ENCODE measurements around the gene IL4.
"Not testable (repeated sequence)": the region's sequence is repeated elsewhere in the genome, so short reads cannot be mapped to it uniquely, and the experiment has no call there.

Gene IL4

DNA sequence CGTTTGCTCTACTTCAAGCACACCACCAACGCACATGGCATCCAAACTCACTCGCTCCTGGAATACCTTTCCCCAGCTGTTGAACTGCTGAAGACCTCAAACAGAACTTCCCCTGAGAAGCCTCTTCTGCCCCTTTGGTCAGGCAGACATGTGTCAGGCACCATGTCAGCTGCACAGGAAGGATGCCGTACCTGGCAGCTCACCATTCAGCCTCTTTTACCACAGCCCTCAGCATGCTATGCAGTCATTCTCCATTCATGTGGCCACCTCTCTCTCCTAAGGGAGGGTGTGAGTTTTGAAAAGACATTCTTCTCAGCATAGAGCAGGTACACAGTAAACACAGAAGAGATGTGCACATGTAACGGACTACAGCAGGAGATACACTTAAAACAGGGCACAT is 14.2 kb downstream of the IL4 start:
- intact Hi-C loops (cut with micrococcal nuclease): no loop called here
- Mint-ChIP-seq H3K36me3 (ENCODE audit: low read depth) (no peaks in the 10 kb centered on the region), H3K9me3 (no peaks in the 10 kb centered on the region), H3K27me3 (no peaks in the 10 kb centered on the region), H3K4me1 (ENCODE audit: low read depth) (peaks cover 18% of the 10 kb centered on the region), H3K4me3 (no peak overlapping the region), H3K27ac (no peak overlapping the region)

DNA sequence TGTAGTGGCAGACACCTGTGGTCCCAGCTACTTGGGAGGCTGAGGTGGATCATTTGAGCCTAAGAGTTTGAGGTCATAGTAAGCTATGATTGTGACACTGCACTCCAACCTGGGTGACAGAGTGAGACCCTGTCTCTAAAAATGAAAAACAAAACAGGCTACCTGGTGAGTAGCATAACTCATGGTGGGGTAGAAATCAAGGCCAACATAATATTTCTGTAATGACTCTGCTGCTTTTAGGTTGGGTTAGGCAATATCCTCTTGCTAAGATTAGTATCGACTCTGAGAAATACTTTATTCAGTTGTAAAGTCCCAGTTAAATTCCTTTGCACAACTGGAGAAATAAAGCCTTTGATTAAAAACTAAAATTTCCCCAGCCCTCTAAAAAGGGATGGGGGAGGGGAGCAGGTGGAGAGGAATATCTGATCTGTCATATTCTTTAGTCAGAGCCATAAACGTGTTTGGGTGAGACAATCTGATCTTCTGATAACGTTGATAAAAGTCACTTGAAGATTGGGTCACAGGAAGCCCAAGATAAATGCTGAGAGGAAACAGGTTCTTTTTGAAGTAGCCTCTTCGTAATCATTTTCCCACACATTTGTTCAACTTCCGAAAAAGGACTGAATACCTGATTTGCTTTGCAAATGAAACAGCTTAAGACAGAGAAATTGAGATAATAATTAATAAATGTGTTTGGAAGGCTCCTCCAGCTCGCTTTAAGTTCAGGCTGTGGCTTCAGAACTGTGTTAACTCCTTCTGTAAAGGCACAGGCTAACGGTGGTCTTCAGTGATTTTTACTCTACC is 14.9 kb downstream of the IL4 start:
- Mint-ChIP-seq H3K36me3 (ENCODE audit: low read depth) (no peaks in the 10 kb centered on the region), H3K4me3 (no peak overlapping the region), H3K27ac (no peak overlapping the region), H3K4me1 (ENCODE audit: low read depth) (peaks cover 18% of the 10 kb centered on the region), H3K27me3 (no peaks in the 10 kb centered on the region), H3K9me3 (no peaks in the 10 kb centered on the region)
- intact Hi-C loops (cut with micrococcal nuclease): no loop called here

DNA sequence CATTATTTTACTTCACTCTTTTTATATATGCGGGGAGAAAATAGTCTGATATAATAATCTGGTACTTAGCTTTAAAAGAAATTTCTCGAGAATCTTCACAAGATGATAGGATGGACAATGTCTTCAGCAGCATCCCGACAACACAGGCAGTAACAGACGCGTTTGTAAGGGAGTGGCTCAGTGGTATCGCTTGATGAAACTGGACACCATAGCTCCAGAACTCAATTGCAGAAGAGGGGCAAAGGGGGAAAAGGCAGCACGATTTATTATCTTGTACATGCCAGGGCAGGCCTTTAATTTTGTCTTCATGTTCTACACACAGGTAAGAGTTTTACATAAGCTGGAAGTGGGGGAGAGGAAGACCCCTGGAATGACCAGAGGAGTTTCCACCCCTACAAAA is 15.7 kb downstream of the IL4 start:
- H3K27me3 Mint-ChIP-seq: no peaks in the 10 kb centered on the region
- no peak overlapping the region for H3K27ac Mint-ChIP-seq
- H3K4me1 Mint-ChIP-seq (ENCODE audit: low read depth): peaks cover 18% of the 10 kb centered on the region
- H3K4me3 Mint-ChIP-seq: no peak overlapping the region
- intact Hi-C loops (cut with micrococcal nuclease): no loop called here
- H3K9me3 Mint-ChIP-seq: no peaks in the 10 kb centered on the region
- H3K36me3 Mint-ChIP-seq (ENCODE audit: low read depth): no peaks in the 10 kb centered on the region

DNA sequence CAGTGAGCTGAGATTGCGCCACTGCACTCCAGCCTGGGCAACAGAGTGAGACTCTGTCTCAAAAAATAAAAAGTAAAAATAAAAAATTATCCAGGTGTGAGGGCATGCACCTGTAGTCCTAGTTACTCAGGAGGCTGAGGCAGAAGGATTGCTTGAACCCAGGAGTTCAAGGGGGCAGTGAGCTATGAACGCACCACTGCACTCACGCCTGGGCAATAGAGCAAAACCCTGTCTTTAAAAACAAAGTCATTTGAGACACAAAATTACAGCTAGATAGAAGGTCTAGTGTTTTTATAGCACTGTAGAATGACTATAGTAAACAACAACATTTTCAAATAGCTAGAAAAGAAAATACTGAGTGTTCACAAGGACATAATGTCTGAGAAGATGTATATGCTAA is 16.4 kb downstream of the IL4 start:
- intact Hi-C loops (cut with micrococcal nuclease): no loop called here
- H3K4me1 Mint-ChIP-seq (ENCODE audit: low read depth): peaks cover 18% of the 10 kb centered on the region
- H3K27ac Mint-ChIP-seq: no peak overlapping the region
- H3K4me3 Mint-ChIP-seq: no peak overlapping the region
- no peaks in the 10 kb centered on the region for H3K36me3 Mint-ChIP-seq (ENCODE audit: low read depth)
- no peaks in the 10 kb centered on the region for H3K27me3 Mint-ChIP-seq
- H3K9me3 Mint-ChIP-seq: no peaks in the 10 kb centered on the region

DNA sequence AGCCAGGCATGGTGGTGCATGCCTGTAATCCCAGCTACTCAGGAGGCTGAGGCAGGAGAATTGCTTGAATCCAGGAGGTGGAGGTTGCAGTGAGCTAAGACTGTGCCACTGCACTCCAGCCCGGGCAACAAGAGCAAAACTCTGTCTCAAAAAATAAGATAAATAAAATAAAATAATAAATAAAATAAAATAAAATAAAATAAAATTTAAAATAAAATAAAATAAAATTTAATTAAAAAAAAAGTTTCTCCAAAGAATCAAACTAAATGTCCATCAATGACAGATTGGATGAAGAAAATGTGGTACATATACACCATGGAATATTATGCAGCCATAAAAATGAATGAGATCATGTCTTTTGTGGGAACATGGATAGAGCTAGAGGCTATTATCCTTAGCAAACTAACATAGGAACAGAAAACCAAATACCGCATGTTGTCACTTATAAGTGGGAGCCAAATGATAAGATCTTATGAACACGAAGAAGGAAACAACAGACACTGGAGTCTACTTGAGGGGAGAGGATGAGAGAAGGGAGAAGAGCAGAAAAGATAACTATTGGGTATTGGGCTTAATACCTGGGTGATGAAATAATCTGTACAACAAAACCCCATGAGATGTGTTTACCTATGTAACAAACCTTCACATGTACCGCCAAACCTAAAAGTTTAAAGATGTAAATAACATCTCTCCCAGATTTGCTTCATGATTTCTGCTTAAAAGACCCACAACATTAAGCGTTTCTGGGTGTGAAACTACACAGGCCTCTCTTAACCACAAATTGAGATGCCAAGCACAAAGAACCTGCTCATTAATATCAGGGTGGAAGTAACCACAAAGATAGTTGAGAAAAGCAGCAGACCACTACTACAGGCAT is 18.2 kb downstream of the IL4 start:
- H3K36me3 Mint-ChIP-seq (ENCODE audit: low read depth); H3K27me3 Mint-ChIP-seq; H3K9me3 Mint-ChIP-seq; H3K27ac Mint-ChIP-seq; intact Hi-C loops (cut with micrococcal nuclease); H3K4me3 Mint-ChIP-seq: not testable (repeated sequence)
- peaks cover 18% of the 10 kb centered on the region for H3K4me1 Mint-ChIP-seq (ENCODE audit: low read depth)

DNA sequence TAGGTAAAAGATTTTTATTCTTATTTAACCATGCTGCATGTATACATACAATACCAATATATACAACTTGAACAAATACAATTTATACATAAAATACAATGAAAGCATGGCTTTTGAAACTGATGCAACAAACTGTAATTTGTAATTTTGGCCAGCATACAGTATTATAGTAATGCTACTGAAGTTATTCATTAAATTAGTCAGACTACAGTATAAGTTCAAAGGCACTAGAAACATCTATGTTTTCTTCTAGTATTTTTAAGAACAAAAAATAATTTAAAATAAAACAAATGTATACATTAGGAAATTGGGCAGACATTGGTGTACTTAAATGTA is 18.8 kb downstream of the IL4 start:
- intact Hi-C loops (cut with micrococcal nuclease): no loop called here
- Mint-ChIP-seq H3K4me3 (no peak overlapping the region), H3K27ac (no peak overlapping the region), H3K36me3 (ENCODE audit: low read depth) (no peaks in the 10 kb centered on the region), H3K9me3 (no peaks in the 10 kb centered on the region), H3K4me1 (ENCODE audit: low read depth) (peaks cover 18% of the 10 kb centered on the region), H3K27me3 (no peaks in the 10 kb centered on the region)

DNA sequence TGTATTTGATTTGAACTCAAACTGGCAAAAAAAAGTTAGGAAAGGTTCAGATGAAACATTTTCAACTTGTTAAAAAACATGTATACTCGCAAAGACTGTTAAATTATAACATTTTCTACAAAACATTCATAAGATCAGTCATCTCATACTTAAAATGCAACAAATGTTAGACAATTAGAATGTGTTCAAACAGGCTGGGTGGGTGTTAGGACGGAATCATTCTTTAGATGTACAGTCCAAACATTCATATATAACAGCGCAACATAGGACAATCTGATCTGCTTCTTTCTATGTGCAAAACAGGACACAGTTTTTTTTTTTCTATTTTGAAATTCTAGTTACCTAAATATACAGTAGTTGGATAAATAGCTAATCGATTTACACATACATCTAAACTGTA is 22.2 kb downstream of the IL4 start:
- H3K4me3 Mint-ChIP-seq: no peak overlapping the region
- intact Hi-C loops (cut with micrococcal nuclease): no loop called here
- no peaks in the 10 kb centered on the region for H3K36me3 Mint-ChIP-seq (ENCODE audit: low read depth)
- H3K4me1 Mint-ChIP-seq (ENCODE audit: low read depth): no peaks in the 10 kb centered on the region
- no peaks in the 10 kb centered on the region for H3K27me3 Mint-ChIP-seq
- no peaks in the 10 kb centered on the region for H3K9me3 Mint-ChIP-seq
- H3K27ac Mint-ChIP-seq: no peak overlapping the region

DNA sequence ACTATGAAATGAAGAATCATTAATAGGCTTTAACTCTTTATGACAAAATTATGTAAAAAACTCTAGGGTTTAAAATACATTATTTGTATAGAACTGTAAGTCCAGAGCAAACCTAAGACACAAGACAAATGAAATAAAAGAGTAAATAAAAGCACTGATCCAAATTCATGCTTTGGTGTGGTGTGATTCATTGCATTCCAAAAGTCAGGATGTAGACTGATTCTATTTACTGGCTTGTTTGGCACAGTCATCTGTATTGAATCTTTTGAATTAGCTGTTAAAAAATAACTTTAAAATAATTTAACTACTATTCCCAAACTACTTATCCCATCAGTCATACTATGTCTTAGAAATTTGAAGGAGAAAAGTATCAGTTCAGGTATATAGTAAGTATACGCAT is 31.1 kb downstream of the IL4 start:
- H3K27ac Mint-ChIP-seq: no peak overlapping the region
- H3K4me1 Mint-ChIP-seq (ENCODE audit: low read depth): peaks cover 6% of the 10 kb centered on the region
- H3K36me3 Mint-ChIP-seq (ENCODE audit: low read depth): no peaks in the 10 kb centered on the region
- H3K9me3 Mint-ChIP-seq: no peaks in the 10 kb centered on the region
- intact Hi-C loops (cut with micrococcal nuclease): no loop called here
- H3K4me3 Mint-ChIP-seq: no peak overlapping the region
- H3K27me3 Mint-ChIP-seq: no peaks in the 10 kb centered on the region

DNA sequence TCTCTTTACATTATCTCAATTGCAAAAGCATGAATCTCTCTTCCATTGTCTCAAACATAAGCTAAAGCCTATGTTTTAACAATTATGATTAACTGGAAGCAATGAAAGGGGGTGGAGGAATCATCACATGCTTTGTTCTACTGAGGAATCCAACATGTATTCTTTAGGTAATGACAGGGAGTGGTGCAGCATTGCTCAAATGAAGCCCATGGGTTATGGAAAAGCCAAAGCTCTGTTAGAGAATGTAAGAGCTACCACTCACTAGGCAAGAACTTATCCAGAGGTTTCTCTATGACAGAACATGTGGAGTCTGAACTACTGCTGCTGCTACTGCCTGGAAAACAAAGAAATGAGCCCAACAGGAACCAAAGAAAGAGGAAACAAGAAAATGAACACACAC is 34.9 kb downstream of the IL4 start:
- Mint-ChIP-seq H3K36me3 (ENCODE audit: low read depth) (no peaks in the 10 kb centered on the region), H3K4me3 (no peak overlapping the region), H3K9me3 (no peaks in the 10 kb centered on the region), H3K27me3 (no peaks in the 10 kb centered on the region), H3K4me1 (ENCODE audit: low read depth) (peaks cover 6% of the 10 kb centered on the region), H3K27ac (peak overlapping the region; percentile 46)
- intact Hi-C loops (cut with micrococcal nuclease): no loop called here

GRCh38 chr5:132714456-132715307 is 40.9 kb downstream of the IL4 start:
- H3K27me3 Mint-ChIP-seq: no peaks in the 10 kb centered on the region
- H3K9me3 Mint-ChIP-seq: no peaks in the 10 kb centered on the region
- no peak overlapping the region for H3K27ac Mint-ChIP-seq
- H3K36me3 Mint-ChIP-seq (ENCODE audit: low read depth): no peaks in the 10 kb centered on the region
- no peaks in the 10 kb centered on the region for H3K4me1 Mint-ChIP-seq (ENCODE audit: low read depth)
- intact Hi-C loops (cut with micrococcal nuclease): loop anchor here (5.0 to 10.0 kb wide), 2 partner anchors 190 to 327 kb away; no protein-coding TSS in a partner anchor
- H3K4me3 Mint-ChIP-seq: no peak overlapping the region

GRCh38 chr5:132718544-132719312 is 44.9 kb downstream of the IL4 start:
- H3K27me3 Mint-ChIP-seq: no peaks in the 10 kb centered on the region
- H3K4me3 Mint-ChIP-seq: no peak overlapping the region
- H3K27ac Mint-ChIP-seq: no peak overlapping the region
- no peaks in the 10 kb centered on the region for H3K36me3 Mint-ChIP-seq (ENCODE audit: low read depth)
- no peaks in the 10 kb centered on the region for H3K9me3 Mint-ChIP-seq
- H3K4me1 Mint-ChIP-seq (ENCODE audit: low read depth): no peaks in the 10 kb centered on the region
- intact Hi-C loops (cut with micrococcal nuclease): loop anchor here (10.0 kb wide), 1 partner anchor 194 kb away; no protein-coding TSS in a partner anchor

DNA sequence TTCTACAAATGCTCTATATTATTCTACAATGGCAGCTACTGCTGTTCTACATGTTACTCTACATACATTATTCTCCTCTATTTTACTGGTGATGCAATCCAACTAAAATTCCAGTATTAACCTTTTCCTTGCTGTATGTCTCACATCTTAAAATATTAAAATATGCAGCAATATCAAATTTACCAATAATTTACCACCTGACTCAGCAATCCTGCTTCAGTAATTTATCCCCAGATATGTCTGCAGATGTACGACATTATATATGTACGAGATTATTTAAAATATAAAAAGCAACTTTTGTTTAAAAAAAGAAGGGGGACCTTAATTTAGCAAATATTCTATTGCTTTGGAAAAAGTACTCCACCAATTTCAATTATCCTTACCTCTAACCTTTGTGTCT is 52.0 kb downstream of the IL4 start:
- Mint-ChIP-seq H3K36me3 (ENCODE audit: low read depth) (no peaks in the 10 kb centered on the region), H3K4me3 (no peak overlapping the region), H3K27me3 (peaks cover 3% of the 10 kb centered on the region), H3K4me1 (ENCODE audit: low read depth) (no peaks in the 10 kb centered on the region), H3K27ac (no peak overlapping the region), H3K9me3 (no peaks in the 10 kb centered on the region)
- intact Hi-C loops (cut with micrococcal nuclease): no loop called here

- intact Hi-C loops (cut with micrococcal nuclease): no loop called here
- Mint-ChIP-seq H3K36me3 (ENCODE audit: low read depth) (no peaks in the 10 kb centered on the region), H3K27me3 (peaks cover 3% of the 10 kb centered on the region)
These were observed 56.1 kb downstream of the IL4 start for GRCh38 chr5:132729896-132730295.

More at GRCh38 chr5:132729896-132730295, 56.1 kb downstream of the IL4 start:
- Mint-ChIP-seq H3K4me1 (ENCODE audit: low read depth) (no peaks in the 10 kb centered on the region), H3K4me3 (no peak overlapping the region), H3K27ac (no peak overlapping the region), H3K9me3 (no peaks in the 10 kb centered on the region)

All from dendritic cell treated with granulocyte-macrophage colony-stimulating factor and Interleukin-4, amounts not matched to agents 40 ng/mL and 50 ng/mL, for 4 days (primary cell).